GM18868 (cell line): ENCODE data around the gene STAT3.
"Not testable (repeated sequence)": the region's sequence is repeated elsewhere in the genome, so short reads cannot be mapped to it uniquely, and the experiment has no call there.

Source experiments
- ATAC-seq: cut with Tn5 transposase; IDR thresholded peaks from one replicate; pipeline ENCODE4 v1.9.1; 2021; ENCODE audit warnings: mild to moderate bottlenecking, moderate library complexity; ENCODE audit not compliant: unreplicated experiment

The STAT3 gene

DNA sequence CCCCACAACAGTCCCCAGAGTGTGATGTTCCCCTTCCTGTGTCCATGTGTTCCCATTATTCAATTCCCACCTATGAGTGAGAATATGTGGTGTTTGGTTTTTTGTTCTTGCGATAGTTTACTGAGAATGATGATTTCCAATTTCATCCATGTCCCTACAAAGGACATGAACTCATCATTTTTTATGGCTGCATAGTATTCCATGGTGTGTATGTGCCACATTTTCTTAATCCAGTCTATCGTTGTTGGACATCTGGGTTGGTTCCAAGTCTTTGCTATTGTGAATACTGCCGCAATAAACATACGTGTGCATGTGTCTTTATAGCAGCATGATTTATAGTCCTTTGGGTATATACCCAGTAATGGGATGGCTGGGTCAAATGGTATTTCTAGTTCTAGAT, 123.9 kb downstream of the STAT3 start:
- ATAC-seq, result not testable (repeated sequence)
